ENCODE data around the gene FGFBP1.

FGFBP1 gene

GRCh38 chr4:15938640-15939039 lies at the start of gene FGFBP1:
FGFBP1 (minus strand) TSS chr4:15938740; CDS start chr4:15936632, 2,108 bp downstream.
- no peak for DNase-seq

- DNase-seq = no peak
Measured at GRCh38 chr4:15988222-15988621, 49.7 kb upstream of the FGFBP1 start.

GRCh38 chr4:15986907-15987306 lies 48.4 kb upstream of the FGFBP1 start:
- no peak for DNase-seq

GRCh38 chr4:15983610-15984009 lies 45.1 kb upstream of the FGFBP1 start:
- no peak for DNase-seq

GRCh38 chr4:15982842-15983524 lies 44.4 kb upstream of the FGFBP1 start:
- no peak for DNase-seq

GRCh38 chr4:15976456-15977447 lies 38.2 kb upstream of the FGFBP1 start:
- no peak for DNase-seq

- no peak for DNase-seq
Measured at GRCh38 chr4:15971068-15971801, 32.7 kb upstream of the FGFBP1 start.

GRCh38 chr4:15968551-15969300 lies 30.2 kb upstream of the FGFBP1 start:
- no peak for DNase-seq

GRCh38 chr4:15965325-15965724 lies 26.8 kb upstream of the FGFBP1 start:
- DNase-seq = no peak

- DNase-seq = no peak
Measured at GRCh38 chr4:15964159-15964558, 25.6 kb upstream of the FGFBP1 start.

- DNase-seq = no peak
Measured at GRCh38 chr4:15963576-15963975, 25.0 kb upstream of the FGFBP1 start.

GRCh38 chr4:15963001-15963451 lies 24.5 kb upstream of the FGFBP1 start, which contains the start of gene FGFBP2:
FGFBP2 (minus strand) TSS chr4:15963175; CDS start chr4:15963129, 46 bp downstream.
- no peak for DNase-seq

- DNase-seq = no peak
Measured at GRCh38 chr4:15961781-15962510, 23.4 kb upstream of the FGFBP1 start.

GRCh38 chr4:15958562-15958961 lies 20.0 kb upstream of the FGFBP1 start:
- no peak for DNase-seq

- peak; percentile 4 for DNase-seq
Measured at GRCh38 chr4:15956179-15956850, 17.8 kb upstream of the FGFBP1 start.

- DNase-seq = no peak
Measured at GRCh38 chr4:15955670-15956069, 17.1 kb upstream of the FGFBP1 start.

GRCh38 chr4:15953625-15954024 lies 15.1 kb upstream of the FGFBP1 start:
- DNase-seq = no peak

GRCh38 chr4:15951781-15952180 lies 13.2 kb upstream of the FGFBP1 start:
- no peak for DNase-seq

GRCh38 chr4:15948826-15949225 lies 10.3 kb upstream of the FGFBP1 start:
- DNase-seq = no peak

- no peak for DNase-seq
Measured at GRCh38 chr4:15947684-15948083, 9.1 kb upstream of the FGFBP1 start.

- no peak for DNase-seq
Measured at GRCh38 chr4:15945516-15945915, 7.0 kb upstream of the FGFBP1 start.

Measured in GOT3 (cell line).